Measurements from ENCODE around the gene DUSP7.

GRCh38 chr3:52014613-52015012, 41.8 kb downstream of the DUSP7 start:
- TF ChIP-seq ZNF10 (tag by site-specific recombination; IDR thresholded peaks at IDR 0.05) (no peak), ELK4 (IDR thresholded peaks at IDR 0.05; ENCODE audit: borderline replicate concordance, low read depth, low read length) (no peak), ZNF366 (tag by site-specific recombination; conservative IDR thresholded peaks at IDR 0.05) (no peak), CTCF (tag by site-specific recombination; IDR thresholded peaks at IDR 0.05) (no peak), ZNF580 (tag by site-specific recombination; IDR thresholded peaks at IDR 0.05) (no peak), PBX3 (CRISPR knock-in tag; IDR thresholded peaks at IDR 0.05) (no peak), ZNF274 (IDR thresholded peaks at IDR 0.05; ENCODE audit: low read length) (no peak), ZNF274 (tag by site-specific recombination; IDR thresholded peaks at IDR 0.05; ENCODE audit: borderline replicate concordance) (no peak), ZNF121 (tag by site-specific recombination; IDR thresholded peaks at IDR 0.05) (no peak), ZNF354C (tag by site-specific recombination; IDR thresholded peaks at IDR 0.05; ENCODE audit: borderline replicate concordance, low read depth) (no peak), ZNF830 (tag by site-specific recombination; IDR thresholded peaks at IDR 0.05; ENCODE audit: low read depth) (no peak), SETDB1 (IDR thresholded peaks at IDR 0.05; ENCODE audit: insufficient read length, low read length) (no peak), TCF7L2 (IDR thresholded peaks at IDR 0.05; ENCODE audit: borderline replicate concordance, low read depth, low read length) (no peak)

Measured in HEK293 (cell line).